ENCODE results near the gene DHRS12. TPM values are rescaled to one million over a fixed set of nuclear protein-coding genes. Genes with fewer than 3 reads are reported as not detected.
A peak's percentile ranks its signal among the peaks of the same experiment; 100 is the strongest.

The DHRS12 gene
- total RNA-seq, 2 donors from 2014 or later: 2.2 to 3.5 TPM

DNA sequence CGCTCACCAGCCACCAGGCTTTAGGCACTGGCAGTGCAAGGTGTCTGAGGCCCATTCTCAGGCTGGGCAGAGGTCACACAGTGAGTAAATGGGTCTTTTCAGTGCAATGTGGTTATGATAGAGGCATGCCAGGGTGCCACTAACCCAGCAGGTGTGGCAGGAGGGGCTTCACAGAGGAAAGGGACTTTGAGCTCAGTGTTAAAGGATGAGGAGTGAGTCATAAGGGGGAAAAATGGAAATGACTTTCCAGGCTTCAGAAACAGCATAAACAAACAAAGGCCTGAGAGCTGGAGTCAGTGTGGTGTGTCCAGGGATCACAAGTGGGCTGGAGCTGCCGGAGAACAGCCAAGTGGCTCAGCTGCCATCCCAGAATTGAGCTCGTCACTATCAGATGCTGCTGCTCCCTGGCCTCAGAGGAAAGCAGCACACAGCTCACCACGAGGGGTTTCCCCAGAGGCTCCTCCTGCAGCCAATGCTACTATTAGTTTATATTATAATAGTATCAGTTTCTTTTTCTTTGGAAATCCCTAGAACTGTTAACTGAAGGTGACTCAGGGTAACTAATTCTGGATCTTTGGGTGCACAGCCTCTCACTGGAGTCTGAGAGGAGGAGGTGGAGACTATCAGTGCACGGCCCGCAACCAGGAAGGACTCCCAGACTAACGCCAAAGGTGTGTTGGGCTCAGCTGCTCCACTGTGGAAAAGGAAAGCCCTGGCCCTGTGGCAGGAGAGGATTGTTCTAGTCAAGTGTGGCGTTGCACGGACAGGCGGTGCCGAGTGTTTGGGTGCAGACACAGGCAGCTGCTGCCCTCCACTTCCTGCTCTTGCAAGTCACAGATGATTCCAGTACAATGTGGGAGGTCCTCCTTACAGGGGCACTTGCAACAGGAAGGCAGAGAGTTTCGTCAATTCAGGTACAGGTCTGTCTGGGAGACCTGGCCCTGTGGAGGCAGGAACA, 39.5 kb downstream of the DHRS12 start:
- peaks cover 15 to 22% of the 10 kb centered on the region in 2 donors for H3K4me1 Mint-ChIP-seq (ENCODE audit: low read depth in 2 of 2)
- no peaks in the 10 kb centered on the region for H3K27me3 Mint-ChIP-seq
- H3K9me3 Mint-ChIP-seq: no peaks in the 10 kb centered on the region
- no peak for DNase-seq (ENCODE audit: low spot score)
- H3K36me3 Mint-ChIP-seq: peaks cover 8% of the 10 kb centered on the region
- peak overlapping the region; percentile 70 for H3K4me3 Mint-ChIP-seq
- H3K27ac Mint-ChIP-seq: peak overlapping the region; percentile 59 to 85
- ATAC-seq: peak; percentile 77 to 87

DNA sequence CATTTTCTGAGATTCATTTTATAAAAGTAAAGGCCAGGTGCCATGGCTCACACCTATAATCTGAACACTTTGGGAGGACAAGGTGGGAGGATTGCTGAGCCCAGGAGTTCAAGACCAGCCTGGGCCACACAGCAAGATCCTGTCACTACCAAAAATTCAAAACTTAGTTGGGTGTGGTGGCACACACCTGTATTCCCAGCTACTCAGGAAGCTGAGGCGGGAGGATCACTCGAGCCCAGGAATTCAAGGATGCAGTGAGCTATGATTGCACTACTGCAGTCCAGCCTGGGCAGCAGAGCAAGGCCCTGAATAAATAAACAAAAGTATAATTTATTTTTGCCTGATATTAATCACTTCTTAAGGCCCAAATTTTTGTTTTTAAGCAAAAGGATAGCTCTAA, 40.5 kb downstream of the DHRS12 start:
- Mint-ChIP-seq H3K9me3 (no peaks in the 10 kb centered on the region), H3K36me3 (peaks cover 8% of the 10 kb centered on the region), H3K4me1 (ENCODE audit: low read depth in 2 of 2) (peaks cover 15 to 22% of the 10 kb centered on the region in 2 donors), H3K4me3 (no peak overlapping the region), H3K27ac (no peak overlapping the region), H3K27me3 (no peaks in the 10 kb centered on the region)
- ATAC-seq (no peak), DNase-seq (ENCODE audit: low spot score) (no peak)

DNA sequence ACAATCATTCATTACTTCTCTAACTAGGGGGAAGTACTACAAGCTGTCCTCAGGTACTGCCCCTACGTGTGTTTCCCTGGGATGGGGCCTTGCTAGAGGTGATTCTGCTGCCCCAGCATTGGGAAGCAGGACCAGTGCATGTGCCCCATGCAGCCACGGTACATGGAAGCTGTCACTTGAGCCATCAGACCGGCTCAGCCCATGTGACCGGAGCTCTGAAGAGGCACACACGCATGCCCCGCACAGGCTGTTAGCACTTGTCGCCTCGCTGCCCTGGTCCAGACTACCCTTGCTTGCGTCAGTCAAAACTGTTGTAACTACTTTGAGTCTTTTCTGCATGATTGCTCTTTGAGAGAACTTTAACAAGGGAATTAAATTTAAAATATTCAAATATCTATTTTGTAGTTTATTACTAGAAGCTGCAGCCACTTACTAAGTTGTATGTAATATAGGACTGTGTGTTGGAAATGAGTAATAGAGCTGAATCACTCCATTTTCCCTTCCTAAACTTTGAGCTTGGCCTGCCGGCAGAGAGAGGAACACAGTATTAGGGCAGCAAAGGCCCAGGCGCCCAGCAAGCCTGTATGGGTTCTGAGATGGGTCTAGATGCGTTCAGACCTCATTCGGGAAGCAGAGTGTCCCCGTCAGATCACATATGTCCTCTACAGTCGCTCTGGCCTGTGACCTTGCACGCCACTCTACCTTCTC, 42.2 kb downstream of the DHRS12 start:
- H3K9me3 Mint-ChIP-seq: no peaks in the 10 kb centered on the region
- H3K36me3 Mint-ChIP-seq: peaks cover 8% of the 10 kb centered on the region
- ATAC-seq: no peak
- peak overlapping the region in 1 of 2 donors; percentile 79 for H3K27ac Mint-ChIP-seq
- H3K27me3 Mint-ChIP-seq: no peaks in the 10 kb centered on the region
- DNase-seq (ENCODE audit: low spot score): no peak
- H3K4me3 Mint-ChIP-seq: no peak overlapping the region
- peaks cover 15 to 19% of the 10 kb centered on the region in 2 donors for H3K4me1 Mint-ChIP-seq (ENCODE audit: low read depth in 2 of 2)

DNA sequence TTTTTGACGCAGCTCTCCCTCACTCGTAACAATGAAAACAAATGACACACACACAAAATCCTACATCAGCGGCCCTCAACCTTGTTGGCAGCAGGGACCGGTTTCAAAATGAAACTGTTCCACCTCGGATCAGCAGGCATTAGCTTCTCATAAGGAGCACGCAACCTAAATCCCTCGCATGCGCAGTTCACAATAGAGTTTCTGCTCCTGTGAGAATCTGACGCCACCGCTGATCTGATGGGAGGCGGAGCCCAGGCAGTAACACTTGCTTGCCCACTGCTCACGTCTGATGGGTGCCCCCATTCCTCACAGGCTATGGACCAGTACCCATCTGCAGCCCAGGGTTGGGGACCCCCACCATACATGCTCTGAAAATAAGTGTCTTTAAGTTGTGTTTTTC, 43.4 kb downstream of the DHRS12 start:
- Mint-ChIP-seq H3K27me3 (no peaks in the 10 kb centered on the region), H3K27ac (no peak overlapping the region), H3K36me3 (peaks cover 8% of the 10 kb centered on the region), H3K9me3 (no peaks in the 10 kb centered on the region), H3K4me3 (no peak overlapping the region), H3K4me1 (ENCODE audit: low read depth in 2 of 2) (peaks cover 15 to 18% of the 10 kb centered on the region in 2 donors)
- DNase-seq (ENCODE audit: low spot score) (no peak), ATAC-seq (no peak)

DNA sequence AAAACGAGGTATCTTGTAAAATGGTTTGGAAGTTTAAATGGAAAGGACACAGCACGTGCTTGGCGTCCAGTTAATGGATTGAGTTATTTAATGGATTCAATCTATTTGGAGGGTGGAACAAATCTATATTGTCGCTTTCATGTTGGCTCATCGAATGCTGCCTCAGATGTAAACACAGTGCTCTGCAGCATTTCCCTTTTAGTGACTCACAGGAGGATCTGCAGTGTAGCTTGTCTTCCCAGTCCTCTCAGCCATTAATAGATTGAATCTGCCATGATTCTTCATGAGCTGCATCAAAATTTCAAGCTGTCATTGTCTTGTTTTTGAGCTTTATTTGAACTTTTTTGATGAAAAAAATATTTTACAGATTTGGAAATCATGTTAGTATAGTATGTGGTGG, 44.7 kb downstream of the DHRS12 start:
- peaks cover 5 to 6% of the 10 kb centered on the region in 2 donors for H3K4me1 Mint-ChIP-seq (ENCODE audit: low read depth in 2 of 2)
- DNase-seq (ENCODE audit: low spot score) (no peak), ATAC-seq (no peak)
- H3K36me3 Mint-ChIP-seq: peaks cover 9% of the 10 kb centered on the region
- no peaks in the 10 kb centered on the region for H3K27me3 Mint-ChIP-seq
- no peaks in the 10 kb centered on the region for H3K9me3 Mint-ChIP-seq
- no peak overlapping the region for H3K27ac Mint-ChIP-seq
- no peak overlapping the region for H3K4me3 Mint-ChIP-seq

DNA sequence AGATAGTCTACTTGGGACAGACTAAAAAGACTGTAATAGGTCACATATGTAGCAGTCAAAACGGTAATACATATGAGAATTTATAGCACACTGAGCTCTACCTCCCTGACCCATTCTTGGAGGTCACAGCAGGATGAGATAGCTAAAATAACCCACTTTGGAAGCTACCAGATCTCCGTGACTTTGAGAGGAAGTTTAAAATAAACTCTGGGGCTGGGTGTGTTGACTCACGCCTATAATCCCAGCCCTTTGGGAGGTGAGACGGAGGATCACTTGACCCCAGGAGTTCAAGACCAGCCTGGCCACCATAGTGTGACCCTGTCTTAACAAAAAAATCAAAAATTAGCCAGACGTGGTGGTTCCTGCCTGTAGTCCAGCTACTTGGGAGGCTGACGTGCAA, 45.3 kb downstream of the DHRS12 start:
- no peak overlapping the region for H3K4me3 Mint-ChIP-seq
- DNase-seq (ENCODE audit: low spot score) (no peak), ATAC-seq (no peak)
- no peaks in the 10 kb centered on the region for H3K9me3 Mint-ChIP-seq
- no peak overlapping the region for H3K27ac Mint-ChIP-seq
- peaks cover 11% of the 10 kb centered on the region for H3K36me3 Mint-ChIP-seq
- H3K4me1 Mint-ChIP-seq (ENCODE audit: low read depth in 2 of 2): peaks cover 0 to 3% of the 10 kb centered on the region in 2 donors
- no peaks in the 10 kb centered on the region for H3K27me3 Mint-ChIP-seq

DNA sequence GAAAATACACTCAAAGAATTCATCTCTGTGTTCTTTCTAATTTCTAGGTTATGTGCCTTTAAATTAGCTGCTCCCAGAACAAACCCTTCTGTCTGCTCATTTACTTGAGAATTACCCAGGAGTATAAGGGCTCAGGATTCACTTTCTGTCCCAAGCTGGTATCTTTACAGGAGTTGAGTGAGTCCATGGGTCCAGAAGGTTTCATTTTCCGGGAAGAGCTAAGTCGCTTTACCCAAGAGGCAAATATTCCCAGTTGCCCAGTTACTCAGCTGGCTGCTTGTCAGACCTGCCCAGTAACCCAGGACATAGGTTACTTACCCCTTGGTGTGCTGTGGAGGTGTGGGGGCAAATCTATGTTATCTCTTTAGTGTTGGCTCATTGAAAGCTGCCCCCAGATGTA, 47.3 kb downstream of the DHRS12 start:
- Mint-ChIP-seq H3K9me3 (no peaks in the 10 kb centered on the region), H3K4me1 (ENCODE audit: low read depth in 2 of 2) (no peaks in the 10 kb centered on the region), H3K36me3 (peaks cover 15% of the 10 kb centered on the region), H3K4me3 (no peak overlapping the region), H3K27me3 (no peaks in the 10 kb centered on the region), H3K27ac (no peak overlapping the region)
- no peak for ATAC-seq
- no peak for DNase-seq (ENCODE audit: low spot score)

DNA sequence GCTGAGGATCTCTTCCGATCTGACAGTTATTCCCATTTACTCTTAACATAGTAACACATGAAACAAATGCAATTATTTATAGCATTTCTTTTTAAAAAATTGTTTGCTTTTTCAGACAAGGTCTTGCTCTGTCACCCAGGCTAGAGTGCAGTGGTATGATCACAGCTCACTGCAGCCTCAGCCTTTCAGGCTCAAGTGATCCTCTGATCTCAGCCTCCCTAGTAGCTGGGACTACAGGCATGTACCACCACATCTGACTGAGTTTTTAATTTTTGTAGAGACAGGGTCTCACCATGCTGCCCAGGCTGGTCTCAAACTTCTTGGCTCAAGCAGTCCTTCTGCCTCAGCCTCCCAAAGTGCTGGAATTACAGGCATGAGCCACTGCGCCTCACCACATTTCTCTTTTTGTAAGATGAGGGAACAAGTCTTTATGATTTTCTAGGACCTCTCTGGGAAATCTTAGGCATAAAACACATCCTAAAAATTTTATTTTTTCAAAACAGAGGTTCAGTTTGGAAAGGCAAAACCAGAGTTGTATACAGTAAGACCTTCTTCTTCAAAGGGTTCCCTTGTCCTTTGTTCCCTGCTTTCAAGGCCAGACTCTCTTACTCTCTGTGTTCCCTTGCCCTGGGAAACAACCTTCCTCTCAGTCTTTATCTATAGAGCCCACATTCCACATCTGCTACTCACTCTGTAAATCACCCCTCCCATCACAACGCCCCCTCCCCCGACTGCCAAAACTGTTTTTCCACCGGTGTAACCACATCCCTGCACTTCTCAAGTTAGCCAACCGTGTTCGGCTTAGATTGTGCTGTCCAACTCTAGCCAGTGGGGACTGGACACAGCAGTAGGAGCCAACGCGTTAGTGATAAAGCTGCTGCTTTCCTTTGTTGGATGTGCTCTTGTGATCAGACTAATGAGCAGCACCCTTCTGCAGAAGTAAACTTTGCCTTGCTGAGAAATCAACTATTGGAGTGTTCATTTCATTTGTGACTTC, 56.2 kb downstream of the DHRS12 start:
- ATAC-seq: no peak
- no peaks in the 10 kb centered on the region for H3K4me1 Mint-ChIP-seq (ENCODE audit: low read depth in 2 of 2)
- no peak overlapping the region for H3K4me3 Mint-ChIP-seq
- H3K27ac Mint-ChIP-seq: no peak overlapping the region
- H3K9me3 Mint-ChIP-seq: no peaks in the 10 kb centered on the region
- no peak for DNase-seq (ENCODE audit: low spot score)
- no peaks in the 10 kb centered on the region for H3K27me3 Mint-ChIP-seq
- H3K36me3 Mint-ChIP-seq: peaks cover 23% of the 10 kb centered on the region

DNA sequence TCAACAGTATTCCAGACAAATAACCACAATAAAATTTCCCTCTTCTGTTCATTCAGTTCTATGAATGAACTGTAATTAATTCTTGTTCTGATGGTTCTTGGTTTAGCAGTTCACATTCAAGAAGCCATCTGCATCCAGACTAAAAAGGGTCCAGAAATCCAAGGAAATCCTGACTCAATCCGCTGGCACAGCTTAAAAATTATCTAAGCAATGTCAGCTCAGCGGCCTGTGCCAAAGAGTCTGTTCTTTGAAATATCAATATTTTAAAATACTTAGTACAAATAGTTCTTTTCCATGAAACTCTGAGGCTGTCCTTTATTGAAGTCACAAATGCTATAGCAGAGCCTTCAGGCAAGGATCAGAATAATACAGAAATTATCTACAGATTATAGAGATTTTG, 57.2 kb downstream of the DHRS12 start:
- H3K27ac Mint-ChIP-seq: no peak overlapping the region
- no peaks in the 10 kb centered on the region for H3K27me3 Mint-ChIP-seq
- no peaks in the 10 kb centered on the region for H3K4me1 Mint-ChIP-seq (ENCODE audit: low read depth in 2 of 2)
- H3K9me3 Mint-ChIP-seq: no peaks in the 10 kb centered on the region
- ATAC-seq (no peak), DNase-seq (ENCODE audit: low spot score) (no peak)
- H3K36me3 Mint-ChIP-seq: peaks cover 23% of the 10 kb centered on the region
- no peak overlapping the region for H3K4me3 Mint-ChIP-seq

DNA sequence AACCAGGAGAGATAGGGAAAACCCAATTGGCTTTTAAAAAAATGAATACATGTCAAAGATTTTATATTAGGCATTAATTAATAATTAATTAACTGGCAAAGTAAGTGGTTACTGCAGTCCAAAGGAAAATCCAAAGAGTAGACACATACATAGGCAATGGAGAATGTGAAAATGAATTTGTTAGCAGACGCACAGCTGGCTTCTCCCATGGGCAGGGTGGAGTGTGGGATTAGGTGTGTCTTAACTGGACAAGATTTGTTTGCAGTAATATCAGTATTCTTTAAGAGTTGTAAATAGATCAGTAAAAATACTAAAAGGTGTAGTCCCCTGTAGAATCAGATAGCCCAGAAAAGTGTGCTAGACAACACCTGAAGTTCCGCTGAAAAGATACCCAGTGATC, 58.7 kb downstream of the DHRS12 start:
- no peak overlapping the region for H3K27ac Mint-ChIP-seq
- H3K9me3 Mint-ChIP-seq: no peaks in the 10 kb centered on the region
- no peak overlapping the region for H3K4me3 Mint-ChIP-seq
- H3K36me3 Mint-ChIP-seq: peaks cover 19% of the 10 kb centered on the region
- no peaks in the 10 kb centered on the region for H3K4me1 Mint-ChIP-seq (ENCODE audit: low read depth in 2 of 2)
- ATAC-seq: no peak
- H3K27me3 Mint-ChIP-seq: no peaks in the 10 kb centered on the region
- no peak for DNase-seq (ENCODE audit: low spot score)

DNA sequence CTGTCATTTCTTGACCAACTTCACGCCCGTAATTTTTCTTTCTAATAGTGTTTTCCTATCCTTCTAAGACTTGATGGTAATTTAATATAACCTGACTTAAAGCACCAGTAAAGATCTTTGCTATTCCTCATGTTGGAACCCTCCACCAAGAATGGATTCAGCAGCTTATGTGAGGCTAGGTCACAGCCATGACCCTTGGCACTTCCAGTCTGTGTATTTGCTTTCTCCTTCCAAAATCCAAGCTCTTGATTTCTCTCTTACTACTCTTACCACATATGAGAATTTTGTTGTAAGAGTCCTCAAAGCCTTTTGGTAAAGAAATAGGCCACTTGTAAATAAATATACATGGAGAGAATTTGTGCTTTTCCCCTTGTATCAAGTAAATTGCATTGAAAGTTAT, 61.4 kb downstream of the DHRS12 start:
- H3K4me1 Mint-ChIP-seq (ENCODE audit: low read depth in 2 of 2): peaks cover 7 to 9% of the 10 kb centered on the region in 2 donors
- H3K27ac Mint-ChIP-seq: no peak overlapping the region
- H3K4me3 Mint-ChIP-seq: no peak overlapping the region
- no peaks in the 10 kb centered on the region for H3K9me3 Mint-ChIP-seq
- no peak for DNase-seq (ENCODE audit: low spot score)
- ATAC-seq: no peak
- no peaks in the 10 kb centered on the region for H3K27me3 Mint-ChIP-seq
- peaks cover 3% of the 10 kb centered on the region for H3K36me3 Mint-ChIP-seq

DNA sequence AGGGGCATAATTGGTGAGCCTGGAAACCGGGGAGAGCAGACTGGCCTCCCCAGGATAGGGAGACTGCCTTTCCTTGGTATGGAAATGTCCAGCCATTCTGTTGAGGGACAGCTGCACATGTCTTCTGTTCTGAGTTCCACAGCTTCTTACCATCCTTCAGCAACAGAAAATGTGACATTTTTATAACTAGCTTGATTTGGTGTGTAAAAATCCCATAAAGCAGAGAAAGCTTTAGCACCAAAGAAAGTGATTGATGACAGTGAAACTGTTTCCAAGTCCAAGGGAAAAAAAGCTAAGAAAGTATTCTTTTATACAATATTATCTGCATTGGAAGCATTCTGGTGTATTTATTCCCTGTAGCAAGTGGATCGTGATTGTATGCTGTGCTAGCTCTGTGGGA, 61.9 kb downstream of the DHRS12 start:
- H3K27me3 Mint-ChIP-seq: no peaks in the 10 kb centered on the region
- H3K36me3 Mint-ChIP-seq: no peaks in the 10 kb centered on the region
- no peak overlapping the region for H3K27ac Mint-ChIP-seq
- H3K9me3 Mint-ChIP-seq: no peaks in the 10 kb centered on the region
- peaks cover 10 to 11% of the 10 kb centered on the region in 2 donors for H3K4me1 Mint-ChIP-seq (ENCODE audit: low read depth in 2 of 2)
- no peak overlapping the region for H3K4me3 Mint-ChIP-seq
- no peak for ATAC-seq
- DNase-seq (ENCODE audit: low spot score): no peak

DNA sequence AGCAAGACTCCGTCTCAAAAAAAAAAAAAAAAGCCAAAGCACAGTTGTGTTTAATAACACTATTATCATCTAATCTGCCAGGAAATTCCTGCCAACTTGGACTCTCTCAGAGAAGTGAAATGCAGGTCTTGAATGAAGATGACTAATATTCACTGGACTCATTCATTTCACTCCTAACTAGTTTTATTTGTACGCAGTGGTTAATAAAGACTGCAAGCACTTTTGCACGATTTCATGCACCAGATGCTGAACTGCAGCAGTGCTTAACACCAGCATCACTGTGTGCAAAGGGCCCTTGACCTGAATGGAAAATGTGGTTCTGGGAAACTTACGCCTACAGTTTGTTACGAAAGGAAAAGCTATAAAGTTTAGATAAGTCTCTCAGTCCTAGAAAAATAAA, 63.3 kb downstream of the DHRS12 start:
- H3K27me3 Mint-ChIP-seq: no peaks in the 10 kb centered on the region
- no peaks in the 10 kb centered on the region for H3K9me3 Mint-ChIP-seq
- no peaks in the 10 kb centered on the region for H3K36me3 Mint-ChIP-seq
- no peak for ATAC-seq
- no peak overlapping the region for H3K27ac Mint-ChIP-seq
- DNase-seq (ENCODE audit: low spot score): no peak
- peaks cover 10 to 14% of the 10 kb centered on the region in 2 donors for H3K4me1 Mint-ChIP-seq (ENCODE audit: low read depth in 2 of 2)
- H3K4me3 Mint-ChIP-seq: no peak overlapping the region
